HCT116 (cell line): Measurements from ENCODE around the gene PRLH.

Experiments
- CEBPB ChIP-seq: IDR thresholded peaks from 2 replicates; pipeline ENCODE4 v1.6.1; 2012; ENCODE audit warnings: low read depth
- CTCF ChIP-seq, 3 experiments: fragments of 200-600 bp in 1 of 3; sonication (generic) in 1 of 3; IDR thresholded peaks in 2 of 3; conservative IDR thresholded peaks in 1 of 3; 2 replicates each; pipeline ENCODE4 v1.5.1; 2012 to 2017; ENCODE audit warnings: low read depth in 2 of 3, low read length in 2 of 3, antibody characterized with exemption in 1 of 3, borderline replicate concordance in 1 of 3, control low read depth in 1 of 3, mild to moderate bottlenecking in 1 of 3, mixed read lengths in 1 of 3, mixed run types in 1 of 3, moderate library complexity in 1 of 3; ENCODE audit not compliant: insufficient read depth in 1 of 3
- EGR1 ChIP-seq: IDR thresholded peaks from 2 replicates; pipeline ENCODE4 v1.6.1; 2012; ENCODE audit warnings: low read depth
- ELF1 ChIP-seq: IDR thresholded peaks from 2 replicates; pipeline ENCODE4 v1.6.1; 2012; ENCODE audit warnings: low read depth, borderline replicate concordance
- EZH2 ChIP-seq: fragments of 200-600 bp; sonication (generic); IDR thresholded peaks from 2 replicates; pipeline ENCODE4 v1.6.1; 2017; ENCODE audit warnings: antibody characterized with exemption, mixed run types
- FOSL1 ChIP-seq: IDR thresholded peaks from 2 replicates; pipeline ENCODE4 v1.6.1; 2012; ENCODE audit warnings: low read depth
- POLR2A ChIP-seq: IDR thresholded peaks from 2 replicates; pipeline ENCODE4 v1.7.0; 2011; ENCODE audit warnings: borderline replicate concordance; ENCODE audit not compliant: insufficient read depth, insufficient read length; ENCODE audit errors: extremely low read depth
- POLR2AphosphoS5 ChIP-seq: IDR thresholded peaks from 2 replicates; pipeline ENCODE4 v1.6.1; 2011; ENCODE audit warnings: mild to moderate bottlenecking, low read depth, low read length, moderate library complexity
- REST ChIP-seq: IDR thresholded peaks from 2 replicates; pipeline ENCODE4 v1.6.1; 2012; ENCODE audit warnings: low read depth
- SIN3A ChIP-seq: IDR thresholded peaks from 2 replicates; pipeline ENCODE4 v1.6.1; 2012; ENCODE audit warnings: low read depth
- ZFX ChIP-seq: fragments of 450-650 bp; IDR thresholded peaks from 2 replicates; pipeline ENCODE4 v1.6.1; 2017
- ZNF274 ChIP-seq: fragments of 200-500 bp; sonication (Bioruptor generic); IDR thresholded peaks from 2 replicates; pipeline ENCODE4 v1.6.1; 2014; ENCODE audit warnings: mild to moderate bottlenecking, low read depth, low read length, inconsistent platforms

GRCh38 chr2:237546876-237547395 is 19.4 kb upstream of the PRLH start:
- TF ChIP-seq FOSL1 = no peak
- TF ChIP-seq REST = no peak
- no peak for TF ChIP-seq ZFX
- TF ChIP-seq EZH2 = no peak
- TF ChIP-seq ZNF274 = no peak
- TF ChIP-seq POLR2AphosphoS5 = no peak
- TF ChIP-seq POLR2A = no peak
- TF ChIP-seq CEBPB = no peak
- TF ChIP-seq CTCF (IDR thresholded peaks at IDR 0.05 in 2 of 3, conservative IDR thresholded peaks at IDR 0.05 in 1 of 3; ENCODE audit: borderline replicate concordance in 1 of 3, insufficient read depth in 1 of 3, low read depth in 2 of 3, low read length in 2 of 3) = no peak
- no peak for TF ChIP-seq SIN3A
- TF ChIP-seq EGR1 = no peak
- no peak for TF ChIP-seq ELF1
